HUDEP-2 (cell line): Measurements from ENCODE around the gene ACAN.
A peak's percentile ranks its signal among the peaks of the same experiment; 100 is the strongest.
"Not testable (repeated sequence)": the region's sequence is repeated elsewhere in the genome, so short reads cannot be mapped to it uniquely, and the experiment has no call there.

Experiments used
- DNase-seq, 76 experiments: peaks; one replicate each; lab custom pipeline; 2025; ENCODE audit not compliant: unreplicated experiment in 76 of 76; lab: John Stamatoyannopoulos, UW

The ACAN gene

DNA sequence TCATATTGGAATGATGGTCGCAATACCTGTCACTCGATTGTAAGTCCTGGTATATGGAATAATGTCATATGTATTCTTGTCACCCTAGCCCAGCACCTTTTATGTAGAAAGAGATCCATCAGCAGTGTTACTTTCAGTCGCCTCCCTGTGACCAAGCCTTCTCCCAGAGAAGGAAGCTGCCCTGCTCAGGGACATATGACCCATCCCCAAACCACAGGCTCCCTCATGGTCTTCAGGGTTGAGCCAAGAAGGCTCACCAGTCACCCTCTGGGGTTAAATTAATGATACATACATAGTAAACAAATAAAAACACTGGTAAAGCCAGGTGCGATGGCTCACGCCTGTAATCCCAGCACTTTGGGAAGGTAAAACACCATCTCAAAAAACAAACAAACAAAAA lies 114.5 kb downstream of the ACAN start:
- no peak for DNase-seq

DNA sequence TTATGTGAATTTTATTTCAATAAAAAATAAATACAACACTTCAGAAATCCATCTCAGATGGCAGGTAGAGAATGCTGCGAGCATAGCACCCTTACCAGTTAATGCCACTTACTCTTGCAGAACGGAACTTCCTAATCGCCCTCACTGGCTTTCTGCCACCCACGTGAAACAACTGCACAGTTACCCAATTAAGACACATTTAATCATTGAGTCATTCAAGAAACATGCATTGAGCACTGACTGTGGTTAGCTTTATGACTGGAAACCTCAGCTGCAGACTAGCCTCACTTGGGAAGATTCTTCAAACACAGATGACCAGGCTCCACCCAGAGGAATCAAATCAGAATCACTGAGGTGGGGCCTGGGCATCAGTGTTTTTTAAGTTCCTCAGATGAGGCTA lies 115.5 kb downstream of the ACAN start:
- DNase-seq: peak in 37 of 76 experiments; percentile 2 to 61 (median 28)

GRCh38 chr15:88920186-88920891 lies 117.1 kb downstream of the ACAN start:
- peak in 25 of 76 experiments; percentile 1 to 40 (median 17) for DNase-seq

GRCh38 chr15:88920892-88921435 lies 117.7 kb downstream of the ACAN start:
- not testable (repeated sequence) for DNase-seq
